ENCODE measurements around the gene LHX3. TPM values are rescaled to one million over a fixed set of nuclear protein-coding genes. Genes with fewer than 3 reads are reported as not detected.

LHX3 gene
- total RNA-seq, 1 donor from 2014 or later, result not detected

DNA sequence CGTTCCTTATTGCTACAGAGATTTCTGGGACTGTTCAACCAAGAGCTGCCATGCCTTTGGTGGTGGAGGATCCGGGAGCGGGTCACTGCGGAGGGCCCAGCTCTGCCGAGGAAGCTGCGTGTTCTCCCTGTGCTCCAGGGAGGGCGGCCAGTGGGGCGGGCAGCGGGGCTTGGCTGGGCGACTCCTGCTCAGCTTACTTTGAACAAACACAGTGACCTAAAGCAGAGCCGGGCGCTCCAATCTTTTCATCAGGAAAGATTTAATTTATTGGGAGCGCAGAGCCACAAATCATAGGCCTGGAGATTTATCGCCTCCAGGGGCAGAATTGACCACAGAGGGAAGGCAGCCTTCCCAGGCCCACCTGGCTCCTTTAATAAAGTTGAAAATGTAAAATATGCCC, 27.7 kb downstream of the LHX3 start:
- H3K4me3 ChIP-seq (ENCODE audit: insufficient read depth, low read depth, low read length), result no peak overlapping the region
- Mint-ChIP-seq H3K4me3 (ENCODE audit: unreplicated experiment) (no peak overlapping the region), H3K27me3 (ENCODE audit: low read depth, unreplicated experiment) (peaks cover 29% of the 10 kb centered on the region), H3K9me3 (ENCODE audit: unreplicated experiment) (no peaks in the 10 kb centered on the region), H3K36me3 (ENCODE audit: low read depth, unreplicated experiment) (no peaks in the 10 kb centered on the region), H3K4me1 (ENCODE audit: low read depth, unreplicated experiment) (no peaks in the 10 kb centered on the region), H3K27ac (ENCODE audit: unreplicated experiment) (no peak overlapping the region)
- H3K4me2 ChIP-seq (ENCODE audit: low read length), result no peak overlapping the region
- no peak overlapping the region for H3K27ac ChIP-seq (ENCODE audit: low read depth, low read length)
- H3K9me3 ChIP-seq (ENCODE audit: insufficient read depth, low read depth, low read length), result no peaks in the 10 kb centered on the region
- no peaks in the 10 kb centered on the region for H3K36me3 ChIP-seq (ENCODE audit: insufficient read depth, low read length)
- H3K79me2 ChIP-seq (ENCODE audit: insufficient read depth, low read length), result no peaks in the 10 kb centered on the region
- no peak for DNase-seq (ENCODE audit: low read depth)
- H2AFZ ChIP-seq (ENCODE audit: low read depth, low read length), result no peak overlapping the region
- no peak for TF ChIP-seq CTCF (IDR thresholded peaks at IDR 0.05; ENCODE audit: insufficient read depth, low read depth, low read length)
- no peak for TF ChIP-seq EZH2 (IDR thresholded peaks at IDR 0.05; ENCODE audit: insufficient read depth, low read length)
- H3K9ac ChIP-seq (ENCODE audit: low read length), result no peak overlapping the region
- no peaks in the 10 kb centered on the region for H3K27me3 ChIP-seq (ENCODE audit: insufficient read depth, low read length)
- H4K20me1 ChIP-seq (ENCODE audit: insufficient read depth, low read length), result no peaks in the 10 kb centered on the region
- no peaks in the 10 kb centered on the region for H3K4me1 ChIP-seq (ENCODE audit: insufficient read depth, low read length)
- no peak for FAIRE-seq

DNA sequence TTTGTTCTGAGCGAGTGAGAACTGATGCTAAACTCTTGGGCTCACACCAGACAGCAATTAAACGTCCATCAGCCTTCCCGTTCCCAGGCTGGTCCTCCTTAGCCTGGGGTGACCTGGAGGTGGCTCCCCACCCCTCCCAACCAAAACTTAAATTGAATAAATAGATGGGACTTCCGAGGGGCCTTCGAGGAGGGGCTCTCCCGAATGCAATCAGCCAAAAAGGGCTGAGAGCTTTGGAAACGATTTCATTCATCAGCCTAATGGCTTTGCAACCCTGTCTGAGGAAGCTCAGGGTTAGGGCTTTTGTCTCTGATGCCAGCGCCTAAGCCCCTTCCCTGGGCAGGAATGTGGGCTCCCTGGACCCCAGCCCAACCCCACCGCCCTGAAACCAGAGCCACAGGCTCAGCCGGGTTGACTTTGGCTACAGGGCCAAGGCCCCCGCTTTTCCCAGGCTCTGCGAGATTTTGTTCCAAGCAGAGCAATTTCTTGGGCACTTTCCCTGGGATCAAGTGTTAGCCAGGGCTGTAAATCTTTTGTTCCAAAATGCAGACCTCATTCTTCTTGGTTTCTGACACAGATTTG, 29.2 kb downstream of the LHX3 start:
- H3K9me3 ChIP-seq (ENCODE audit: insufficient read depth, low read depth, low read length), result no peaks in the 10 kb centered on the region
- no peaks in the 10 kb centered on the region for H3K4me1 ChIP-seq (ENCODE audit: insufficient read depth, low read length)
- no peak overlapping the region for H3K27ac Mint-ChIP-seq (ENCODE audit: unreplicated experiment)
- no peaks in the 10 kb centered on the region for H3K36me3 Mint-ChIP-seq (ENCODE audit: low read depth, unreplicated experiment)
- H3K4me1 Mint-ChIP-seq (ENCODE audit: low read depth, unreplicated experiment), result no peaks in the 10 kb centered on the region
- no peak overlapping the region for H3K27ac ChIP-seq (ENCODE audit: low read depth, low read length)
- FAIRE-seq (no peak), DNase-seq (ENCODE audit: low read depth) (no peak)
- H2AFZ ChIP-seq (ENCODE audit: low read depth, low read length), result no peak overlapping the region
- no peaks in the 10 kb centered on the region for H3K79me2 ChIP-seq (ENCODE audit: insufficient read depth, low read length)
- H3K27me3 ChIP-seq (ENCODE audit: insufficient read depth, low read length), result no peaks in the 10 kb centered on the region
- no peaks in the 10 kb centered on the region for H3K9me3 Mint-ChIP-seq (ENCODE audit: unreplicated experiment)
- peaks cover 40% of the 10 kb centered on the region for H3K27me3 Mint-ChIP-seq (ENCODE audit: low read depth, unreplicated experiment)
- H3K36me3 ChIP-seq (ENCODE audit: insufficient read depth, low read length), result no peaks in the 10 kb centered on the region
- no peak overlapping the region for H3K4me3 ChIP-seq (ENCODE audit: insufficient read depth, low read depth, low read length)
- TF ChIP-seq CTCF (IDR thresholded peaks at IDR 0.05; ENCODE audit: insufficient read depth, low read depth, low read length), result no peak
- no peak for TF ChIP-seq EZH2 (IDR thresholded peaks at IDR 0.05; ENCODE audit: insufficient read depth, low read length)
- H4K20me1 ChIP-seq (ENCODE audit: insufficient read depth, low read length), result no peaks in the 10 kb centered on the region
- H3K4me2 ChIP-seq (ENCODE audit: low read length), result no peak overlapping the region
- H3K9ac ChIP-seq (ENCODE audit: low read length), result no peak overlapping the region
- H3K4me3 Mint-ChIP-seq (ENCODE audit: unreplicated experiment), result no peak overlapping the region

DNA sequence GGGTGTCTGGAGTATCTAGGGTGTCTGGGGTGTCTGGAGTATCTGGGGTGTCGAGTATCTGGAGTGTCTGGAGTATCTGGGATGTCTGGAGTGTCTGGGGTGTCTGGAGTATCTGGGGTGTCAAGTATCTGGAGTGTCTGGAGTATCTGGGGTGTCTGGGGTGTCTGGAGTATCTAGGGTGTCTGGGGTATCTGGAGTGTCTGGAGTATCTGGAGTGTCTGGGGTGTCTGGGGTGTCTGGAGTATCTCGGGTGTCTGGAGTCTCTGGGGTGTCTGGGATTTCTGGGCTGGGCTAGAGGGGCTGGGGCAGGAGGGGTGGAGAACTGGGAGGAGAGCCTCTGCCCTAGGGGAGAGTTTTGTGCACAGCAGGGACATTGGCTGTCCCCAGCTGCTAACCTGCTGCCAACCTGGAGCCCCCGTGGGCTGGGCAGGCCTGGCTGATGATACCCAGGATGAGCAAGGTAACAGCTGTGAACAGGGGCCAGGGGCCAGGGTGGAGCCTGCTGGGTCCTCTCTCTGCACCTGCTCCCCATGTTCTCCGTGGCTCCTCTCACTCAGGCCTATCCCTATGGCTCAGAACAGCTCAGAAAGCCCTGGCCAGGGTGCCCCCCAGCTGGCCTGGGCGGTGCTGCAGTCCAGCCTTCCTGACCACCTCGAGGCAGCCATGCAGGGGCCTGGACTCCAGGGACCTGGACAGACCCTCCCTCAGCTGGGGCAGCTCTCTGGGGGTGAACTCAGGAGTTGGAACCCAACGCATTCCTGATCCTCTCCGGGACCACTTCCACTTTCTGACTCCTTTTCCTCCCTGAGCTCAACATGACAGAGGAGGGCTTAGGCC, 29.9 kb downstream of the LHX3 start:
- Histone ChIP-seq H3K9me3 (ENCODE audit: insufficient read depth, low read depth, low read length) (no peaks in the 10 kb centered on the region), H3K9ac (ENCODE audit: low read length) (no peak overlapping the region), H3K27me3 (ENCODE audit: insufficient read depth, low read length) (no peaks in the 10 kb centered on the region), H3K36me3 (ENCODE audit: insufficient read depth, low read length) (no peaks in the 10 kb centered on the region), H3K27ac (ENCODE audit: low read depth, low read length) (no peak overlapping the region), H3K4me2 (ENCODE audit: low read length) (no peak overlapping the region), H4K20me1 (ENCODE audit: insufficient read depth, low read length) (no peaks in the 10 kb centered on the region), H3K4me1 (ENCODE audit: insufficient read depth, low read length) (no peaks in the 10 kb centered on the region), H2AFZ (ENCODE audit: low read depth, low read length) (no peak overlapping the region), H3K4me3 (ENCODE audit: insufficient read depth, low read depth, low read length) (no peak overlapping the region), H3K79me2 (ENCODE audit: insufficient read depth, low read length) (no peaks in the 10 kb centered on the region)
- FAIRE-seq, result no peak
- Mint-ChIP-seq H3K4me1 (ENCODE audit: low read depth, unreplicated experiment) (no peaks in the 10 kb centered on the region), H3K9me3 (ENCODE audit: unreplicated experiment) (no peaks in the 10 kb centered on the region), H3K36me3 (ENCODE audit: low read depth, unreplicated experiment) (no peaks in the 10 kb centered on the region), H3K27me3 (ENCODE audit: low read depth, unreplicated experiment) (peaks cover 38% of the 10 kb centered on the region), H3K4me3 (ENCODE audit: unreplicated experiment) (no peak overlapping the region), H3K27ac (ENCODE audit: unreplicated experiment) (no peak overlapping the region)
- TF ChIP-seq EZH2 (IDR thresholded peaks at IDR 0.05; ENCODE audit: insufficient read depth, low read length) (no peak), CTCF (IDR thresholded peaks at IDR 0.05; ENCODE audit: insufficient read depth, low read depth, low read length) (no peak)
- no peak for DNase-seq (ENCODE audit: low read depth)
